Common myeloid progenitor, CD34-positive (primary cell): Measurements from ENCODE around the gene NPBWR2.
A peak's percentile ranks its signal among the peaks of the same experiment; 100 is the strongest.
"Not testable (repeated sequence)": the region's sequence is repeated elsewhere in the genome, so short reads cannot be mapped to it uniquely, and the experiment has no call there.

Experiments
- CTCF ChIA-PET: fragments of 350-600 bp; sonication (Branson Sonifier 250); formaldehyde crosslinking; loops from one replicate; lab custom pipeline; 2021; ENCODE audit warnings: antibody characterized with exemption; lab: Charles Lee
- POLR2A ChIA-PET: fragments of 350-600 bp; sonication (Branson Sonifier 250); formaldehyde crosslinking; loops from one replicate; lab custom pipeline; 2021; ENCODE audit warnings: antibody characterized with exemption; lab: Charles Lee
- DNase-seq, 3 donors: peaks; one replicate each; pipeline versions ENCODE4 v3.0.0 to v3.0.0-alpha.2; 2013
- H3K27ac ChIP-seq, 2 experiments: 1 replicate in 1 of 2; 2 replicates in 1 of 2; pipeline ENCODE4 v1.7.0; 2013; ENCODE audit warnings: inconsistent platforms in 2 of 2, low read length in 2 of 2, mild to moderate bottlenecking in 2 of 2, low read depth in 1 of 2, moderate library complexity in 1 of 2; ENCODE audit not compliant: severe bottlenecking in 2 of 2, insufficient read depth in 1 of 2, poor library complexity in 1 of 2
- H3K27me3 ChIP-seq, 5 experiments: replicated peaks in 2 of 5; 1 replicate in 3 of 5; 2 replicates in 2 of 5; pipeline versions ENCODE4 v1.6.1 to v1.7.0; 2013; ENCODE audit warnings: low read length in 4 of 5, mild to moderate bottlenecking in 2 of 5, moderate library complexity in 2 of 5, inconsistent platforms in 1 of 5; ENCODE audit not compliant: insufficient read depth in 5 of 5, control insufficient read depth in 4 of 5
- H3K36me3 ChIP-seq, 4 experiments: 1 replicate in 2 of 4; 2 replicates in 2 of 4; pipeline versions ENCODE4 v1.6.1 to v1.7.0; 2013; ENCODE audit warnings: low read length in 3 of 4, control low read depth in 1 of 4, mild to moderate bottlenecking in 1 of 4; ENCODE audit not compliant: control insufficient read depth in 4 of 4, insufficient read depth in 4 of 4
- H3K4me1 ChIP-seq, 4 experiments: 1 replicate in 3 of 4; 2 replicates in 1 of 4; pipeline versions ENCODE4 v1.6.1 to v1.7.1; 2013; ENCODE audit warnings: low read length in 3 of 4, mild to moderate bottlenecking in 3 of 4, control low read depth in 1 of 4, inconsistent platforms in 1 of 4, moderate library complexity in 1 of 4; ENCODE audit not compliant: control insufficient read depth in 4 of 4, insufficient read depth in 4 of 4; ENCODE audit errors: control extremely low read depth in 1 of 4
- H3K4me3 ChIP-seq, 7 experiments: 1 replicate in 4 of 7; 2 replicates in 3 of 7; pipeline versions ENCODE4 v1.5.1 to v1.7.0; 2013; ENCODE audit warnings: mild to moderate bottlenecking in 7 of 7, low read length in 6 of 7, moderate library complexity in 6 of 7, inconsistent platforms in 2 of 7, low read depth in 2 of 7, control low read depth in 1 of 7; ENCODE audit not compliant: insufficient read depth in 4 of 7, control insufficient read depth in 1 of 7; ENCODE audit errors: extremely low read depth in 1 of 7
- H3K9me3 ChIP-seq, 5 experiments: 1 replicate in 4 of 5; 2 replicates in 1 of 5; pipeline versions ENCODE4 v1.6.1 to v1.7.1; 2013; ENCODE audit warnings: low read length in 4 of 5, mild to moderate bottlenecking in 2 of 5, inconsistent platforms in 1 of 5, low read depth in 1 of 5, moderate library complexity in 1 of 5; ENCODE audit not compliant: control insufficient read depth in 4 of 5, insufficient read depth in 2 of 5; ENCODE audit errors: control extremely low read depth in 1 of 5
- WGBS: methylation state at CpG from one replicate; pipeline ENCODE4 v1.1.5; 2013; ENCODE audit not compliant: insufficient coverage; 5-methylcytosine and 5-hydroxymethylcytosine counted together

NPBWR2 gene

DNA sequence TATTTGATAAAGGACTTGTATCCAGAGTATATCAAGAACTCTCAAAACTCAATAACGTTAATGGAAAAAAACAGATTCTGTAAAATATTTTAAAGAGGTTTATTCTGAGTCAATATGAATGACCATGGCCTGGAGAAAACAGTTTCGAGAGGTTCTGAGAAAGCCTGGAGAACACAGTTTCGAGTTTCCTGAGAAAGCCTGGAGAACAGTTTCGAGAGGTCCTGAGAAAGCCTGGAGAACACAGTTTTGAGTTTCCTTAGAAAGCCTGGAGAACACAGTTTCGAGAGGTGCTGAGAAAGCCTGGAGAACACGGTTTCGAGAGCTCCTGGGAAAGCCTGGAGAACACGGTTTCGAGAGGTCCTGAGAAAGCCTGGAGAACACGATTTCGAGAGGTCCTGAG is 15.6 kb upstream of the NPBWR2 start:
- H3K4me1 ChIP-seq: peaks cover 0 to 14% (median 13%) of the 10 kb centered on the region in 4 experiments
- H3K27ac ChIP-seq, H3K9me3 ChIP-seq, H3K27me3 ChIP-seq, H3K36me3 ChIP-seq, POLR2A ChIA-PET, H3K4me3 ChIP-seq, DNase-seq: not testable (repeated sequence)
- CTCF ChIA-PET: interaction anchor here (1.5 to 9.6 kb wide), 3 partner anchors 14 to 45 kb away, joined by 4 to 178 read pairs (median 67); partner anchors contain the start of genes LKAAEAR1, NPBWR2, OPRL1 and RGS19
- WGBS: 96% methylated on average over 11 of the region's 11 CpGs

DNA sequence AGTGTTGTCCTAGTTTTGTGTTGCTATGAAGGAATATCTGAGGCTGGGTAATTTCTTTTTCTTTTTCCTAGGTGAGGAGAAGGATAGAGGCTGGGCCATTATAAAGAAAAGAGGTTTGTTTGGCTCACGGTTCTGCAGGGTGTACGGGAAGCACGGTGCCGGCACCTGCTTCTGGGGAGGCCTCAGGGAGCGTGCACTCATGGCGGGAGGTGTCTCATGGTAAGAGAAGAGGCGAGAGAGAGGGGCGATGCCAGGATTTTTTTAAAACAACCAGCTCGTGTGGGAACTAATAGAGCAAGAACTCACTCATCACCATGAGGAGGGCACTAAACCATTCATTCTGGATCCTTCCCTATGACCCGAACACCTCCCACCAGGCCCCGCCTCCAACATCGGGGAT is 14.2 kb upstream of the NPBWR2 start:
- DNase-seq: no peak
- Histone ChIP-seq H3K27ac (no peak overlapping the region), H3K4me3 (no peak overlapping the region), H3K4me1 (peaks cover 0 to 14% (median 13%) of the 10 kb centered on the region in 4 experiments), H3K9me3 (no peaks in the 10 kb centered on the region), H3K36me3 (no peaks in the 10 kb centered on the region), H3K27me3 (peaks cover 0 to 2% (median 0%) of the 10 kb centered on the region in 5 experiments)
- ChIA-PET CTCF (interaction anchor here (1.3 to 9.6 kb wide), 10 partner anchors 13 to 214 kb away, joined by 3 to 178 read pairs (median 16); partner anchors contain the start of genes LKAAEAR1, NPBWR2, OPRL1 and RGS19), POLR2A (no interaction called here)
- 96% methylated on average over 9 of the region's 12 CpGs for WGBS

DNA sequence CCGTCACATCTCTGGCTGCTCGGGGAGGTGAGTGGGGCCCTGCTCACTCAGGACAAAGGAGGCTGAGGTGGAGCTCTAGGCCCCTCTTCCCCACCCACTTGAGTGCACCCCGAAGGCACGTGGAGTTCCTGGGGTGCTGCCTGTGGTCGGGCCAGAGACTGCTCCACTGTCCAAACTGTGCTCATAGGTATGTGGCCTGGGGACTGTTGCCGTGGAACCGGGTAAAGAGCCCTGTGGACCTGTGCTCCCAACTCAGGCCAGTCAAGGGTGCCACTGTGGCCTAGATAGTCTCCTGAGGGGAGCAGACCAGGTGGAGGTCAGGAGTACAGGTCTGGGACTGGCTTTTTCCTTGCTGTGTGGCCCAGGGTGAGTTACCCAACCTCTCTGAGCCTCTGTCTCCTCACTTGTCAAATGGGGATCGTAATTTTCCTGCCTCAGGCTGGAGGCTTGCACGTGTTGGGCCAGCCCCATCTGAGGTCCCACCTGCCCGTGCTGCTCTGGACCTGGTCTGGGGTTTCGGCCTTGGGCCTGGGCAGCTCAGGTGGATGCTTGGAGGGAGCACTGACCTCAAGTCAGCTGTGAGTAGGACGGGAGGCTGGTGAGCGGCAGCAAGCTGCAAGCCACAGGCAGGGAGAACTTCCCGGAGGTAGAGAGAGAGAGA is 12.4 kb upstream of the NPBWR2 start:
- no peaks in the 10 kb centered on the region for H3K9me3 ChIP-seq
- peak overlapping the region in 5 of 7 experiments; percentile 13 to 55 (median 43) for H3K4me3 ChIP-seq
- no peak overlapping the region for H3K27ac ChIP-seq
- CTCF ChIA-PET: interaction anchor here (0.7 to 9.6 kb wide), 15 partner anchors 11 to 140 kb away, joined by 3 to 178 read pairs (median 10); partner anchors contain the start of genes LKAAEAR1, NPBWR2, OPRL1 and RGS19
- WGBS: 76% methylated on average over 10 of the region's 14 CpGs
- no peaks in the 10 kb centered on the region for H3K36me3 ChIP-seq
- peaks cover 0 to 2% (median 0%) of the 10 kb centered on the region in 5 experiments for H3K27me3 ChIP-seq
- H3K4me1 ChIP-seq: peaks cover 0 to 14% (median 13%) of the 10 kb centered on the region in 4 experiments
- POLR2A ChIA-PET: interaction anchor here (0.7 to 1.1 kb wide), 2 partner anchors 47 to 81 kb away, joined by 3 to 4 read pairs; no protein-coding TSS in a partner anchor
- no peak for DNase-seq

DNA sequence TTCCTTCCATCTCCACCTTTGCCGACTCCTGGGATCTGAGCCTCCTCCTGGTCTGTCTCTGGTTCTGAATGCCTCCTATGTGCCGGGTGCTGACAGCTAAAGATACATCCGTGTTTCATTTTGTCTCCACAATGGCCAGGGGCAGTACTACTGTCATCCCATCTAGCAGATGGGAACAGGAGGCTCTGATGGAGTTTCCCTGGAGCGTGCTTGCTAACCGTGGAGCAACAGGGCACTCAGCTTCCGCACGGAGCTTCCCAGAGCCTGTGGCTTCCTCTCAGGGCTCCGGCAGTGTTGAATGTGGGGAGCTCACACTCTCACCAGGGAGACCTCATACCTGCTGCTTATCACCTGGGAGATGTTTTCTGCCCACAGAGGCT is 11.9 kb upstream of the NPBWR2 start:
- Histone ChIP-seq H3K36me3 (no peaks in the 10 kb centered on the region), H3K9me3 (no peaks in the 10 kb centered on the region), H3K4me3 (no peak overlapping the region), H3K4me1 (peaks cover 0 to 15% (median 14%) of the 10 kb centered on the region in 4 experiments), H3K27me3 (no peaks in the 10 kb centered on the region), H3K27ac (no peak overlapping the region)
- no peak for DNase-seq
- WGBS: 90% methylated on average over 5 of the region's 8 CpGs
- ChIA-PET CTCF (interaction anchor here (1.2 to 9.6 kb wide), 11 partner anchors 10 to 139 kb away, joined by 3 to 178 read pairs (median 13); partner anchors contain the start of genes LKAAEAR1, NPBWR2, OPRL1 and RGS19), POLR2A (interaction anchor here (1.1 kb wide), 1 partner anchor 46 kb away, joined by 3 read pairs; no protein-coding TSS in a partner anchor)

DNA sequence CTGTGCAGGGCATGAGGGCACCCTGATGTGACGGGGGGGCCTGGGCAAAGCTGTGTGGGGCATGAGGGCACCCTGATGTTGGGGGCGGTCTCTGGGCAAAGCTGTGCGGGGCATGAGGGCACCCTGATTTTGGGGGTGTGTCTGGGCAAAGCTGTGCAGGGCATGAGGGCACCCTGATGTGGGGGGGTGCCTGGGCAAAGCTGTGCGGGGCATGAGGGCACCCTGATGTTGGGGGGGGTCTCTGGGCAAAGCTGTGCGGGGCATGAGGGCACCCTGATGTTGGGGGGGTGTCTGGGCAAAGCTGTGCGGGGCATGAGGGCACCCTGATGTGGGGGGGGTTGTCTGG is 10.0 kb upstream of the NPBWR2 start:
- H3K27me3 ChIP-seq, POLR2A ChIA-PET, H3K27ac ChIP-seq, H3K9me3 ChIP-seq, H3K36me3 ChIP-seq, H3K4me3 ChIP-seq, DNase-seq: not testable (repeated sequence)
- WGBS: 60% methylated on average over 1 of the region's 6 CpGs
- CTCF ChIA-PET: interaction anchor here (6.2 to 9.6 kb wide), 2 partner anchors 9 to 40 kb away, joined by 67 to 178 read pairs; partner anchors contain the start of genes LKAAEAR1, NPBWR2, OPRL1 and RGS19
- peaks cover 0 to 32% (median 21%) of the 10 kb centered on the region in 4 experiments for H3K4me1 ChIP-seq

DNA sequence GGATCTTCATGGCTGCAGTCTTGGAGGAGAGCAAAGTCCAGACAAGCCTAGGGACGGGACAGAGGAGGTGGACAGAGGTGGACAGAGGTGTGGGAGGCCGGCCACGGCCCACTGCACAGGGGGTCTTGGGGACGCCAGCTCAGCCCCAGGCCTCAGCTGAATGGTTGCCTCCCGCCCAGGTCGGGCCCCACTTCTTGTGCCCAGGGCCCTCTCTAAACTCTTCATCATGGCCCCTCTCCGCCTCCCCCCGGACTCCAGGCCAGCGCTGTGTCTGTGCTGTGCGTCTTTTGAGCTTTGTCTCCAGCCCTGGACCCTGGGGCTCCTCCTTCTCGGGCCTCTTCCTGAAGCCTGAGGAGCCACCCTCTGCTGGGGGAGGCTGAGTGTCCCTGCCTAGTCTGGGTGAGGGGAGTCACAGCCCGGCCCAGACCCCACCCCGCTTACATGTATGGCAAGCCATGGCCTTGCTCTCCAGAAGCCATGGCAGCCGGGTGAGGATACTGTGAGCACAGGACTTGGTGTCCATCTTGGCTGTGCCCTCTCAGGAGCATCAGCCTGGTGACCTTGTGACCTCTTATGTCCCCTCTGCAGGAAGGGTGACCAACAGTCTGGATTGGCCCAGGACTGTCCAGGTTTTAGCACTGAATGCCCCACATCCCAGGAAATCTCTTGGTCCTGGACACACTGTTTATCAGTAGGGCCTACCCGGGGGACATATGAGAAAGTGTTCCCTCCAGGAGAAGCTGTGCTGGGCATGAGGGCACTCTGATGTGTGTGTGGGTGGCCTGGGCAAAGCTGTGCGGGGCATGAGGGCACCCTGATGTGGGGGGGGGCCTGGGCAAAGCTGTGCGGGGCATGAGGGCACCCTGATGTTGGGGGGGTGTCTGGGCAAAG is 9.4 kb upstream of the NPBWR2 start:
- 90% methylated on average over 8 of the region's 17 CpGs for WGBS
- Histone ChIP-seq H3K4me3 (no peak overlapping the region), H3K27ac (no peak overlapping the region), H3K4me1 (peaks cover 0 to 39% (median 27%) of the 10 kb centered on the region in 4 experiments), H3K36me3 (no peaks in the 10 kb centered on the region), H3K27me3 (no peaks in the 10 kb centered on the region), H3K9me3 (no peaks in the 10 kb centered on the region)
- CTCF ChIA-PET: interaction anchor here (1.0 to 9.6 kb wide), 3 partner anchors 17 to 62 kb away, joined by 3 to 178 read pairs (median 3); partner anchors contain the start of genes LKAAEAR1, OPRL1 and RGS19
- POLR2A ChIA-PET: no interaction called here
- DNase-seq: no peak
